Endothelial cell of umbilical vein (primary cell): Measurements from ENCODE around the gene CCDC69. TPM values are rescaled to one million over a fixed set of nuclear protein-coding genes. Genes with fewer than 3 reads are reported as not detected.

Experiments
- BruUV-seq: library from RNA; stranded (reverse); fragments of 400-500 nt; replicated peaks from 2 replicates; lab custom pipeline; 2021; lab: Mats Ljungman, UMichigan
- CTCF ChIA-PET: fragments of 300-600, 350-600 bp; sonication (Branson Sonifier 250); formaldehyde crosslinking; loops from one replicate; lab custom pipeline; 2021; ENCODE audit warnings: antibody characterized with exemption, inconsistent platforms; lab: Charles Lee
- POLR2A ChIA-PET: fragments of 300-600, 350-600 bp; sonication (Branson Sonifier 250); formaldehyde crosslinking; loops from one replicate; lab custom pipeline; 2021; ENCODE audit warnings: antibody characterized with exemption, inconsistent platforms; lab: Charles Lee
- DNase-seq: peaks from one replicate; pipeline ENCODE4 v3.0.0-alpha.2; 2011; ENCODE audit warnings: low read depth, low spot score
- FAIRE-seq: peaks from 2 replicates; lab custom pipeline; 2011; peaks lifted over from hg19 to GRCh38; lab: Jason Lieb, UNC
- H2AFZ ChIP-seq: 2 replicates; pipeline ENCODE4 v1.6.0; 2012; ENCODE audit warnings: low read depth, low read length, control low read depth, inconsistent platforms
- H3K27ac ChIP-seq: 2 replicates; pipeline ENCODE4 v1.5.1; 2011; ENCODE audit warnings: low read depth, mild to moderate bottlenecking, control low read depth, low read length, moderate library complexity; ENCODE audit not compliant: insufficient read depth
- H3K27me3 ChIP-seq, 2 experiments: 2 replicates each; pipeline versions ENCODE4 v1.6.0 to v1.6.1; 2011; ENCODE audit warnings: low read length in 2 of 2, mixed read lengths in 1 of 2; ENCODE audit not compliant: control insufficient read depth in 2 of 2, insufficient read depth in 2 of 2
- H3K36me3 ChIP-seq, 2 experiments: 2 replicates in 1 of 2; 3 replicates in 1 of 2; pipeline ENCODE4 v1.5.1; 2011; ENCODE audit warnings: low read length in 2 of 2, mild to moderate bottlenecking in 1 of 2, moderate library complexity in 1 of 2; ENCODE audit not compliant: control insufficient read depth in 2 of 2, insufficient read depth in 2 of 2; ENCODE audit errors: extremely low read depth in 1 of 2
- H3K4me1 ChIP-seq: 3 replicates; pipeline ENCODE4 v1.5.1; 2011; ENCODE audit warnings: mild to moderate bottlenecking, low read length; ENCODE audit not compliant: control insufficient read depth, insufficient read depth; ENCODE audit errors: extremely low read depth
- H3K4me2 ChIP-seq: 2 replicates; pipeline ENCODE4 v1.6.1; 2011; ENCODE audit warnings: low read length, control low read depth, mixed read lengths; ENCODE audit not compliant: insufficient read depth
- H3K4me3 ChIP-seq, 3 experiments: fragments of 200-600 bp in 1 of 3; sonication (generic), shearing (Covaris generic) in 1 of 3; replicated peaks in 1 of 3; 2 replicates each; pipeline ENCODE4 v1.5.1; 2011 to 2016; ENCODE audit warnings: control low read depth in 3 of 3, low read length in 3 of 3, mild to moderate bottlenecking in 2 of 3, inconsistent platforms in 1 of 3, low read depth in 1 of 3, moderate library complexity in 1 of 3; ENCODE audit not compliant: insufficient read depth in 1 of 3
- H3K79me2 ChIP-seq: 2 replicates; pipeline ENCODE4 v1.6.0; 2012; ENCODE audit warnings: low read length, inconsistent platforms; ENCODE audit not compliant: control insufficient read depth, insufficient read depth
- H3K9ac ChIP-seq: replicated peaks from 2 replicates; pipeline ENCODE3; 2011; ENCODE audit warnings: low read length, control low read depth; ENCODE audit not compliant: insufficient read depth; ENCODE audit errors: extremely low read depth
- H3K9me1 ChIP-seq: replicated peaks from 3 replicates; pipeline ENCODE4 v1.6.0; 2011; ENCODE audit warnings: mild to moderate bottlenecking, low read length; ENCODE audit not compliant: control insufficient read depth, insufficient read depth; ENCODE audit errors: extremely low read depth
- H3K9me3 ChIP-seq: replicated peaks from 2 replicates; pipeline ENCODE4 v1.5.1; 2012; ENCODE audit warnings: low read length, inconsistent platforms; ENCODE audit not compliant: control insufficient read depth, insufficient read depth
- H4K20me1 ChIP-seq: replicated peaks from 2 replicates; pipeline ENCODE3; 2011; ENCODE audit warnings: mild to moderate bottlenecking, low read length; ENCODE audit not compliant: control insufficient read depth, insufficient read depth; ENCODE audit errors: extremely low read depth
- CTCF ChIP-seq, 2 donors: IDR thresholded peaks; 1 replicate in 1 of 2; 2 replicates in 1 of 2; pipeline ENCODE4 v1.5.1; 2011; ENCODE audit warnings: low read length in 2 of 2, mild to moderate bottlenecking in 2 of 2, moderate library complexity in 2 of 2, control low read depth in 1 of 2, inconsistent platforms in 1 of 2, low read depth in 1 of 2; ENCODE audit not compliant: insufficient read depth in 1 of 2; ENCODE audit errors: extremely low read depth in 1 of 2
- EZH2 ChIP-seq: IDR thresholded peaks from 2 replicates; pipeline ENCODE4 v1.6.1; 2012; ENCODE audit warnings: borderline replicate concordance, low read depth, mild to moderate bottlenecking, moderate library complexity, low read length, inconsistent platforms; ENCODE audit not compliant: severe bottlenecking
- FOS ChIP-seq: IDR thresholded peaks from 2 replicates; pipeline ENCODE4 v1.6.1; 2011; ENCODE audit warnings: mild to moderate bottlenecking, low read length, moderate library complexity, borderline replicate concordance; ENCODE audit not compliant: insufficient read depth
- GATA2 ChIP-seq: IDR thresholded peaks from 2 replicates; pipeline ENCODE4 v1.7.0; 2011; ENCODE audit warnings: low read depth, mild to moderate bottlenecking, moderate library complexity, mixed read lengths, low read length; ENCODE audit not compliant: insufficient read length, insufficient read depth
- JUN ChIP-seq: IDR thresholded peaks from 2 replicates; pipeline ENCODE4 v1.6.1; 2011; ENCODE audit warnings: borderline replicate concordance, low read depth; ENCODE audit not compliant: insufficient read length, insufficient read depth
- MAX ChIP-seq: IDR thresholded peaks from 2 replicates; pipeline ENCODE4 v1.6.1; 2011; ENCODE audit not compliant: insufficient read depth, insufficient read length
- MYC ChIP-seq: IDR thresholded peaks from one replicate; pipeline ENCODE4 v1.6.1; 2011; ENCODE audit warnings: mild to moderate bottlenecking, low read depth, low read length
- POLR2A ChIP-seq: IDR thresholded peaks from 2 replicates; pipeline ENCODE4 v1.6.1; 2012; ENCODE audit warnings: low read depth, mild to moderate bottlenecking, control low read depth, low read length
- POLR2AphosphoS5 ChIP-seq: IDR thresholded peaks from 2 replicates; pipeline ENCODE4 v1.6.1; 2012; ENCODE audit warnings: low read depth, mild to moderate bottlenecking, control low read depth, low read length, moderate library complexity; ENCODE audit not compliant: insufficient read depth
- dilution Hi-C: fragments of 300-500 bp; cut with MboI; formaldehyde crosslinking; loops from one replicate; pipeline ENCODE4 v1.15.0; 2019; ENCODE audit warnings: low sequenced_read_pairs; ENCODE audit not compliant: extremely low pct_ligation_motif_present
- intact Hi-C: fragments of 100-400 bp; cut with micrococcal nuclease; formaldehyde crosslinking; loops from one replicate; pipeline ENCODE4 v1.10.0; 2022
- polyA plus RNA-seq, 4 experiments: library from polyadenylated mRNA; depleted of rRNA in 3 of 4; stranded (reverse) in 3 of 4; unstranded in 1 of 4; fragments of >200 nt; gene quantifications; 2 replicates each; pipeline versions ENCODE4 v1.2.1 to v1.2.3, GENCODE V29; 2011 to 2012; ENCODE audit warnings: missing spikeins in 1 of 4
- total RNA-seq: library from RNA; stranded (reverse); gene quantifications from 2 replicates; pipeline ENCODE4 v1.2.3, GENCODE V29; 2021

CCDC69 gene
- total and polyA plus RNA-seq, 2 donors (not counting 3 experiments of a cell fraction or from before 2014, with no cell fraction given) = 4.1 to 4.5 TPM

GRCh38 chr5:151200913-151201595 is 22.8 kb downstream of the CCDC69 start:
- Histone ChIP-seq H3K9me3 (no peaks in the 10 kb centered on the region), H3K27ac (no peak overlapping the region), H3K4me1 (peaks cover 8% of the 10 kb centered on the region), H3K4me3 (no peak overlapping the region), H3K9ac (no peak overlapping the region), H3K9me1 (no peaks in the 10 kb centered on the region), H4K20me1 (no peaks in the 10 kb centered on the region), H3K27me3 (no peaks in the 10 kb centered on the region), H3K79me2 (no peaks in the 10 kb centered on the region), H3K4me2 (no peak overlapping the region), H2AFZ (no peak overlapping the region), H3K36me3 (no peaks in the 10 kb centered on the region)
- POLR2A ChIA-PET = no interaction called here
- FAIRE-seq (no peak), DNase-seq (no peak)
- intact Hi-C loops (no loop called here), dilution Hi-C loops (no loop called here)
- BruUV-seq = no TSS peak
- TF ChIP-seq POLR2AphosphoS5 (no peak), POLR2A (no peak), EZH2 (no peak), GATA2 (no peak), MYC (no peak), MAX (no peak), JUN (no peak), CTCF (IDR thresholded peaks at IDR 0.05; ENCODE audit: extremely low read depth in 1 of 2, insufficient read depth in 1 of 2, low read depth in 1 of 2, low read length in 2 of 2) (no peak), FOS (no peak)
- CTCF ChIA-PET = interaction anchor here (1.0 to 2.8 kb wide), 3 partner anchors 22 to 114 kb away, joined by 3 to 9 read pairs (median 3); partner anchors contain the start of gene CCDC69
